EH (cell line): ENCODE results near the gene FOXM1.
"Not testable (repeated sequence)": the region's sequence is repeated elsewhere in the genome, so short reads cannot be mapped to it uniquely, and the experiment has no call there.

ENCODE experiments used
- DNase-seq: peaks from one replicate; pipeline ENCODE4 v3.0.0-alpha.2; 2015; ENCODE audit warnings: low read depth

The FOXM1 gene

DNA sequence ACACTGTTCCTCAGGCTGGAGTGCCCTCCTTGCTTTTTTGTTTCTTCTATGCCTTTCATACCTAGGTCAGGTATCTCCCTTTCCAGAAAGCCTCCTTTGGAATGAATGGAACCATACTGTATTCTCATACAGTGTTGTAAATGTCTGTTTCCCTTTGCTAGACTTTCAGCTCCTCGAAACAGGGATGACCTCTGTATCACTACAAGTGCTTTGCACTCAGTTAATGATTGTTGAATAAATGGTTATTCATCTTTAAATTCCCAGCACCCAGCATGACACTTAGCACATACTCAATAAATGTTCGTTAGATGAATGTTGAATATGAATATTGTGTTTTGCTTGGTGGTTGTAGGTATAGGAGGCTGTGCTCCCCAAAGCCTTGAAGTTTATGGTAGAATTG lies 7.8 kb upstream of the FOXM1 start:
- DNase-seq, result no peak

DNA sequence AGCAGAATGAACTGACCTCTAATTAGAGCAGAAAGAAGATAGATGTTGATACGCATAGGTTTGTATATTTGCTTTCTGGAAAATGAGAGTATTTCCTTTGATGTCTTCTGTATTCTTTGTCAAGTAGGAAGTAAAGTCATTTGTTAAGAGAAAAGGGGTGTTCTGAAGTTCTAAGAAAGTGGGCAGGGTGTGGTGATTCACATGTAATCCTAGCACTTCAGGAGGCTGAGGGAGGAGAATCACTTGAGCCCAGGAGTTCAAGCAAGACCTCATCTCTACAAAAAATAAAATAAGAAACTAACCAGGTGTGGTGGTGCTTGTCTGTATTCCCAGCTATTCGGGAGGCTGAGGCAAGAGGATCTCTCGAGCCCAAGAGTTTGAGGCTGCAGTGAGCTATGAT lies 2.9 kb upstream of the FOXM1 start:
- DNase-seq, result no peak

DNA sequence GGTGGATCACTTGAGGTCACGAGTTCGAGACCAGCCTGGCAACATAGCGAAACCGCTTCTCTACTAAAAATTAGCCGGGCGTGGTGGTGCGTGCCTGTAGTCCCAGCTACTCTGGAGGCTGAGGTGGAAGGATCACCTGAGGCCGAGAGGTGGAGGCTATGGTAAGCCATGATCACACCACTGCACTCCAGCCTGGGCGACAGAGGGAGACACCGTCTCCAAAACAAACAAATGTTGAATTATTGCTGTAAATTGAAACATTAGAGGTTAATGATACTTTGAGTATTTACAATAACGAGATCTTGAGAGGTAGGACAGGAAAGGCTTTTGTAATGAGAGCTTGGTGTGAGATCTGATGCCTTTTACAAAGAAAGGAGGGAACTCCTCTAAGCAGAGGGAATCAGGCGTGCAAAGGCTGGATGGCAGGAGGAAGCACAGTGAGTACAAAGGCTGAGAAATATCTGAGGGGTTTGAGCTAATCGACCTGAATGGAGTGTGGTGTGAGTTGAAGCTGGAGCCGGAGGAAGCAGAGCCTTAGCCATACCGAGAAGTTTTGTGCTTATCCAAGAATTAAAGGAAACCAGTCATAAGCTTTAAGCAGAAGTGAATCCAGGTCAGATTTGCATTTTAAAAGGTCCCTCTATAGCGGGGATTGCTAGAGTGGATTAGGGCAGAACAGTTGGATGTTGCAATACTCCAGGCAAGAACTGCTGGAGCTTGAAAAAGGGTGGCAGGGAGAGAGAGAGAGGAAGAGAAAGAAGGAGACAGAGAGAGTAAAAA lies 1.2 kb upstream of the FOXM1 start:
- DNase-seq, result peak; percentile 50

DNA sequence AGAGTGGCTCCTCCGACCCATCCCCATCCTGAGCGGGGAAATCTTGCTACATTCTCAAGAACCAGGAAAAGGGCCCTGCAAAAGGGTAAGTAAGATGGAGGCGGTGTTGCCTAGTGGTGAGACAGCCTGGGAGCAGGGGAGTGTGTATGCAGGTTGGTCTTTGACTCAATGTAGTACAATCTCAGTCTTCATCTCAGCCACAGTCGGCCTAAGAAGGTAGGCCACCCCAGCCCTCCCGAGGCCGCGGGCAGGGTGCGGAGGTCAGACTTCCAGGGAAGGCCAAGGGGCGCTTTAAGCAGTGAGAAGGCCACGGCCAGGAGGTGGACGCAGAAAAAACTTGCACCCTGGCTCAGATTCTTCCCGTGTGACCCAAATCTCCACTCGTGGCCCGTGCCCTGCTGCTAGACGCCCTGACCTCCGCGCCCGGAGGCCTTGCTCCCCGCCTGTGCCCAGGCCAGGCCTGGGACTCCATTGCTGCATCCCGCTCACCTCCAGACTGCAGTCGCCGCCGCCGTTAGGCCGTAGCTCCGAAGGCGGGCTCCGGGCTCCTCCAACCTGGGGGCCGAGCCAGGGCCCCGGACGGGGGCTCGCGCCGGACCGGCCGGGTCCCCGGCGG lies 435 bp downstream of the FOXM1 start:
- peak; percentile 43 for DNase-seq

DNA sequence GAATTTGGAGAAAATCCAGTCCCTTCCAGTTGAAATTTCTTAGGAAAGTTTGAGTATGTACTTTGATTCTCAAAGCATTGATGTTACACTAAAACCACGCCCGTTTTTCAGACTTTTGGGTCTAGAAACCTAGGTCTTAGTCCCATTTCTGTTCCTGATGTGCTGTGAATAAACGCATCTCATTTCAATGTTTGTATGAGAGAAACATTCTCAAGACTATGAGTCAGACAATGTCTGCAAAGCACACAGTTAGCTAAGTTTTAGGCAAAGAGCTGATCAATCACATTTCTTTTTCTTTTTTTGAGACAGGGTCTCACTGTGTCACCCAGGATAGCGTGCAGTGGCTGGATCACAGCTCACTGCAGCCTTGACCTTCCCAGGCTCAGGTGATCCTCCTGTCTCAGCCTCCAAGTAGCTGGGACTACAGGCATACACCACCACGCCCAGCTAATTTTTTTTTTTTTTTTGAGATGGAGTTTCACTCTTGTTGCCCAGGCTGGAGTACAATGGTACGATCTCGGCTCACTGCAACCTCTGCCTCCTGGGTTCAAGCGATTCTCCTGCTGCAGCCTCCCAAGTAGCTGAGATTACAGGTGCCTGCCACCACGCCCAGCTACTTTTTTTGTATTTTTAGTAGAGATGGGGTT lies 7.9 kb downstream of the FOXM1 start:
- DNase-seq, result peak; percentile 48

DNA sequence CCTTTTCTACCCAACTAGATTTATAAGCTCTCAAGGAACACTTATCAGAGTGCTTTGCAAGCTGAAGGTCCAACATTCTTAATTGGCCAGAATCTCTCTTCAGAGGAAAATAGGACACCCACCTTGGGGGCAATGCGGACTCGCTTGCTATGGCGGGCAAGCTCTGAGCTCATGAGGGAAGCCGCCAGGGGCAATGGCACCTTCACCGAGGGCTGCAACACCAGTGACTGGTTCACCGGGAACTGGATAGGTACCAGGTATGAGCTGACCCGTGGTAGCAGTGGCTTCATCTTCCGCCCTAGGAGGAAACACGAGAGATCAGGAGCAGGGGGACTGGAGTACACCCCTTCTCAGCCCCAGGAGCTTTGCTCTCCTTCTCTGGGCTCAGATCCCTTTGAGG lies 12.8 kb downstream of the FOXM1 start:
- DNase-seq, result no peak

DNA sequence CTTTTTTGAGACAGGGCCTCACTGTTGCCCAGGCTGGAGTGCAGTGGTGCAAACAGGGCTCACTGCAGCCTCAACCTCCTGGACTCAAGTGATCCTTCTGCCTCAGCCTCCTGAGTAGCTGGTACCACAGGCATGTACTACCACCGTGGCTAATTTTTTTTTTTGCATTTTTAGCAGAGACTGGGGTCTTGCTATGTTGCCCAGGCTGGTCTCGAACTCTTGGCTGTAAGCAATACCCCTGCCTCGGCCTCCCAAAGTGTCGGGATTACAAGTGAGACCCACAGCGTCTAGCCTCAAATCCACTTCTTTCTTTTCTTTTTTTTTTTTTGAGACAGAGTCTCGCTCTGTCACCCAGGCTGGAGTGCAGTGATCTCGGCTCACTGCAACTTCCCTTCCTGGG lies 13.6 kb downstream of the FOXM1 start:
- not testable (repeated sequence) for DNase-seq

DNA sequence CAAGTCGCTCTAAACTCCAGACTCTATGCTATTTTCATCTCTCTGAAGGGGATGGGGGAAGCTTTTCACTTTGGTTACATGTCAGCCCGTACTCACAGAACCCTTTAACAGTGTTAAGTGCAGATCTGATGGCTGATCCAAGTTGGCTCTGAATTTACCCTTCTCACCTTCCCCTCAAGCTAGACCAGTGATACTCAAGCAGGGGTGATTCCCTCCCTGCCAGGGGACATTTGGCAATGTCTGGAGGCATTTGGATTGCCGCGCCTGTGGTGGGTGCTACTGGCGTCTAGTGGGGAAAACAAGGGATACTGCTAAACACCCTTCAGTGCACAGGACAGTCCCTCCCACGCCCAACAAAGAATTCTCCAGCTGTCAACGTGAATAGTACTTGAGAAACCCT lies 14.1 kb downstream of the FOXM1 start:
- no peak for DNase-seq

DNA sequence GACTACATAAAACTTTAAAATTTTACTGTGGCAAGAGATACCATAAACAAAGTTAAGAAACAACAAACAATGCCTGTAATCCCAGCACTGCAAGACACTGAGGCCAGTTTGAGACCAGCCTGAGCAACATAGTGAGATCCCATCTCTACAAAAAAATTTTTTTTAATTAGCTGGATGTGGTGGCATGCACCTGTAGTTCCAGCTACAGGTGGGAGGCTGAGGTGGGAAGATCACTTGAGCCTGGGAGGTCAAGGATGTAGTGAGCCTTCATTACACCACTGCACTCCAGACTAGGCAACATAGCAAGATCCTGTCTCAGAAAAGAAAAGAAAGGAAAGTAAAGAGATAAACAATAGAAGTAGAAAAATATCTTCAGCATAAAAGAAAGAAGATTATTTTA lies 16.8 kb downstream of the FOXM1 start:
- DNase-seq, result no peak

DNA sequence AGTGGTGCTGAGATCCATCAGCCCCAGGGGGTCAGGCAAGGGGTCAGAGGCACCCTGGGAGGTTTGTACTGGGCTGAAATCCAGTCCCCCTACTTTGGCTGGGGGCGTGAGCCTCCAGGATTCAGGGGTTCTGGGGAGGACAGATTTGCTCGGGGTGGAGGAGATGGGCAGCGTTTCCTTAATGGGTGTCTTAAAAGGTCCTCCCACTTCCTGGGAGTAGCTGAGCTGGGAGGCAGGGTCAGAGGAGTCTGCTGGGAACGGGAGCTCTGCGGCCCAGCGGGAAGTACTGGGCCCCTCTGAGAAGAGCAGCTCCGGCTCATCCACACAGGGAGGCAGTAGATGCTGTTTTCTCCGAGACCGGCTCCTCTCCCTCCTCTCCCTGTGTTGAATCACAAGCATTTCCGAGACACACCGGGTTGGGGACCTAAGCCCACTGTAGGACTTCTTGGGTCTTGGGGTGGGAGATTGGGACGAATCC lies 18.0 kb downstream of the FOXM1 start:
- no peak for DNase-seq

DNA sequence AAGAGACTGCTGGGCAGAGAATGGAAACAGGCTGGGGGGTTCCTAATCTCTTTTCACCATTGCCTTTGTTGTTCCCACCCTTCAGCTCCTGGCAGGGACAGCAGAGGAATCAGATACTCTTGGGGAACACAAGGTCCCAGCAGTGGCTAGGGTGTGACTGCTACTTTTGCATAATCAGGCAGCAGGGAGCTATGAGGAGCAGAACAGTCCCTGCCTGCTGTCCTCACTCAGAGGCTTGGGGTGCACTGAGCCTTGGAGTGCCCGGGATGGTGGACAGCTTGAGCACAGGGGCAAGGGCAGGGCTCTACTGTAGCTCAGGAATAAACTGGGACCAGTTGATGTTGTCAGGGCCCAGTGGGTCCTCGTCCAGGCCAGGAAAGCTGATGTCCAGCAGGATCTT lies 18.6 kb downstream of the FOXM1 start:
- DNase-seq, result no peak

DNA sequence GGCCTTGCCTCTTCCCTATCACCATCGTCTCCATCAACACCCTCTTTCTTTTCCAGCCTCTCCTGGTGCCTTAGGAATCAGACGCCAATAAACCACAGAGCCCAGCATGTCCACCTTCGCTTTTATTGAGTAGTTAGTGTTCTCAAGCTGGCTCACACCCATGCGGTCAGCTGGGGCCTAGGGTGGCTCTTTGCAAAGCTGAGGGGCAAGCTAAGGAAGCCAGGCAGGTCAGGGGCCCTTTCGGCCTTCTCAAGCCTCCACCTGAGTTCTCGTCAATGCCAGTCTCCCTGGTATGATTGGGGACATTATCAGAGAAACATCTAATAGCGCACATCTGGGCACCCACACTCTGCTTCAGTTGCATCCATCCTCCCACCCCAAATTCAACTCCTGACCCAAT lies 19.4 kb downstream of the FOXM1 start:
- DNase-seq, result no peak

DNA sequence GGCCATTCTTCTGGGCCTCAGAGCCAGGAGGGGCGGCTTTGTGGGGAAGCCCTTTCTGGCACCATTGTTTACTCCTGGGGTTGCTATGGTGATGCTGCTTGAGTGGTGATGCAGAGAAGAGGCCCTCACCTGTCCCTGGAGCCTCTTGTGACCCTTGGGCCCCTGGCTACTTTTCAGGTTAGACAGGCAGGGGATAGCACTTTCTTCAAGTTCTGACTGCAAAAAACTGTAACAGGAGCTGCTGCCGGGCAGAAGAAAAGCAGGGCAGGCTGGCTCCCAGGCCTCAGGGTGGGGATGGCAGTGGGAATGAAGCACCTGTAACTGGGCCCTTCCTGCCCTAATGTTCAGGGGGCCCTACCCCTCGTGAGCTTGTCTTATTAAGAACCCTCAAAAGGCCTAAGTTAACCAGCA lies 19.9 kb downstream of the FOXM1 start, which contains the start of gene TEX52:
TEX52 (minus strand) TSS at position 19 of the 411 bp plus-strand sequence; CDS start at position 6, 13 bp downstream.
- no peak for DNase-seq

DNA sequence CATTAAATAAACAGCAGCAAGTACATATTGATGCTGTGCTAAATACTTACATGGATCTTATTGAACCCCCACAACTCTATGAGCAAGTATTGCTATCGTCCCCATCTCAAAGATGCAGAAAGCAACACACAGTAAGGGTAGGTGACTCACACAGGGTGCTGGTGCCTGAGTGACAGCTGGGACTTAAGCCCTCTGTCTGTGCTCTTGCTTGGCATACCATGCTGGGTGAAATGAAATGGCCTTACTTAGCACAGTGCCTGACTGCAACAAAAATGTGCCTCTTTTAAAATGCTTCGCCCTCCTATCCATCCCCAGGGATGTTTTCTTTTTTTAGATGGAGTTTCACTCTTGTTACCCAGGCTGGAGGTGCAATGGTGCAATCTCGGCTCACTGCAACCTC lies 20.9 kb downstream of the FOXM1 start:
- DNase-seq, result peak; percentile 20

DNA sequence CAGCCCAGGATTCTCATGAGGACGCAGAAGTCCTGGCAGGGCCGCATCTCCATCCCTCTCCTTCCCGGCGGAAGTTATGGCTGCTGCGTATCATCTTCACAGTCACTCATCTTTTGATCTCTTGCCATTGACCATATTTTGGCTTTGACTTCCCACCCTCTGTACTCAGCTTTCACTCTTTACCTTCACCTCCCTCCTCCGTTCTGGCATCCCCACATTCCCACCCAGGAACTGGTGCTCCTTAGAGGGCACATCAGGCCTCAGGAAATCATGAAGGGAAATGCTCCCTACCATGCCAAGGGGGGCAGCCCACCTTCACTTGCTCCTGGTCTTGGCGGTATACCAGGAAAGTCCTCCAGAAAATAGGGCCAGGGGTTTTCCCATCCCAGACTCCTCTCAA lies 21.4 kb downstream of the FOXM1 start:
- DNase-seq, result no peak

DNA sequence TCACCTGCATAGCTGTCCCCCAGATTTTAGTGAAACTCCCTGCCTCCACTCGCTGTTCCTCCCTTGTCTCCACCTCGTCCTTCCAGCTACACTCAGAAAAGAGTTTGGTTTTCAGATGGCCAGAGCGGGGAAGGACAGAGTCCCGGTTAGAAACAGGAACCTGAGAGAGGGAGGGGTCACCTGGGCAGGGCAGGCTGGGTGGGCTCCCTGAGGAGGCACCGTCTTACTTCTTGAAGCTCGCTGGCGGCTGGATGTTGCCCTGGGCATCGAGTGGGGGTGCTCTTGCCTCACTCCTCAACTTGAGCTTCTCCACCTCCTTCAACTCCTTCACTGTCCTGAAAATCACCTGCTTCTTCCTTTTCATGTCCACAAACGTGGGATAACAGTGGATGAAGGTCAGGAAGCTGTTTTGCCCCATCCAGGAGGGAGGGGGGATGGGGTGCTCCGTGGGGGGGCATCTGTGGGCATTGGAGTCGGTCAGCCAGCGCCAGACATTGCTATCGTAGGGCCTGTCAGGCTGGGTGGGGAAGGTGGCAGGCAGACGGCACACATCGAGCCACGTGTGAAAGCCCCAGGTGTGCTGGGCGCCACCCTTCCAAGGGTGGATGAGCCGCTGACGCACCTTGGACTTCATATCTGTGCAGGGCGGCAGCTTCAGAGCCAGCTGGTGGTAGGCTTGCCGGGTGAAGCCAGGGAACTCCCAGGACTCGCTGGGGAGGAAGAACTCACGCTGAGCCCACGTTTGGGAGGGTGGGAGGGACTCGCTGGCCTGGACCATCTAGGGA lies 22.1 kb downstream of the FOXM1 start:
- DNase-seq, result no peak

DNA sequence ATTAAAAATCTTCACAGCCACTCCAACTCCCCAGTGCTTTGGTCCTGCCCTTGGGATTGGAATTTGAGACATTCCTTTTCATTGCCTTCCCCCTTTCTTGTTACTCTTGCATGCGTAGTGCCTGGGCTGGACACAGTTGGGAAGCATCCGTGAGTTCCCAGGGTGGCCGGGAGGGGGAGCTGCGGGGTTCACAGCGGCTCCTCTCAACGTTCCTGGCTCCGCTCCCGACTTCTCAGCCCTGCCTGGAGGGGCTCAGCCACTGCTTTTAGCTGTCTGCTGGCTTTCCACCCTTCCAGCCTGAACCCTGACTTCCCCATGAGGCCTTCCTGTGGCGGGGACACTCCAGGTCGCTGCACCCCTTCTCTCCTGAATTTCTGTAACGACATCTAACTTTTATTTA lies 23.3 kb downstream of the FOXM1 start:
- peak; percentile 85 for DNase-seq

DNA sequence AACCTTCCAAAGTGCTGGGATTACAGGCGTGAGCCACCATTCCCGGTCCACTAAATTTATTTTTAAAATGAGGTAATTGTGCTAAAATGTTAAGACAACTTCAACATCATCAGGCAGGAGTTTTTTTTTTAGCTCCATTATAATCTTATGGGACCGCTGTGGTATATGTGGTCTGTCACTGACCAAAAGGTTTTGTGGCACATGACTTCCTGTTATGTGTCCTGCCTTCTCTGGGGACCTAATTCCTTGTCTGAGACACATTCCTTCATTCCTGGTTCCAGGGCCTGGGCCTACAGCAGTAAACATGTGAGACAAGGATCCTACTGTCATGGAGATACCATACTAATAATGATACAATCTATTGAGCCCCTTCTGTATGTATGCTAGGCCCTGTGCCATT lies 25.0 kb downstream of the FOXM1 start:
- peak; percentile 19 for DNase-seq

DNA sequence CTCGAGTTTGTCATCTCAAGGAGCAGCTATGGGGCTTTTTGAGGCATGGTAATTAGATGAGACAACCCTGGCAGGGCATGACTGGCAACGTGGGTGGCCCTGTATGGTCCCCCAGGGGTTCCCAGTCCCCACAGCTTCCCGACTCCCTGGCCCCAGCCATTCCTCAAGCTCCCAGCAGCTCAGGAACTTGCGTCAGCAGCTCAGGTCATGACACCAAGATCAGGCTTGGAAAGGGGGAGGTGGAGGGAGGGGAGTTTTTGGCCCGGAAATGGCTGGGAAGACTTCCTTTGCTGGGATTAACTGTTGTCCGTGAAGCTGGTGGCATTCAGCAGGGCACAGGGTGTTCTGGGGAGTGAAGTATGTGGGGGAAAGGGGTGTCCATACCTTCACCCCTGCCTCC lies 31.7 kb downstream of the FOXM1 start:
- peak; percentile 76 for DNase-seq

DNA sequence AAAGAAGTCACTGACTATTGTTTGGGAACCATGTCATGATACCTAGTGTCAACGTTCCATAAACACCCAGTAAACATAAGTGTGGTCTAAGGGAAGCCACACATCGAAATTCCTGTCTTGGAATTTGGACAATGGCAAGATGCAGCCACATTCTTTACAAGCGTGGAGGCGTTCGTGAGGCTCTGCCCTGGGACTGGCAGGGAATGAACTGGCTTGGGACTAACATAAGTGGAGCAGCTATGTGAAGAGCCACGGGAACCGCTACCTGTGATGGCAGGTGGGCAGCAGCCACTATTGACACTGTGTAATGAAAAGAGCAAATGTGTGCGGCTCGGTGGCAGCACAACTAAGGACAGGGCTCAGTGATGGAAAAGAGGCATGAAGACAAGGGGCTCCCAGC lies 32.2 kb downstream of the FOXM1 start:
- peak; percentile 56 for DNase-seq

DNA sequence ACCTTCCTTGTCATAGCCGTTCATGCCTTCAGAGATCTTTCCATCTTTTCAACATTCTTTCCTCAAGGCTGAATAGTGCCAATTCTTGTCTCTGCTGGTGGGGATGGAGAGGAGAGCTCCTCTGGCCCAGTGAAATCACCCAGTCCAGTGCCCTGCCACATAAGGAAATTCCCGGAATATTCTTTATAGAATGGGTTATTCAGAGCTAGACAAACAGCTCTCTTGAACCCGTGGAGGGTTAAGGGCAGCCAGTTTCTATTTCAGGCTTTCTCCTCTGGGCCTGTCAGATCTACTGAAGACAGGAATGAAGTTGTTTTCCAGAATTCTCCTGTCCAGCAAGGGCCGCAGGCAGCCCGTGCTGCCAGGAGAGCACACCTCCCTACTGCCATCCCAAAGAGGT lies 34.0 kb downstream of the FOXM1 start:
- no peak for DNase-seq

DNA sequence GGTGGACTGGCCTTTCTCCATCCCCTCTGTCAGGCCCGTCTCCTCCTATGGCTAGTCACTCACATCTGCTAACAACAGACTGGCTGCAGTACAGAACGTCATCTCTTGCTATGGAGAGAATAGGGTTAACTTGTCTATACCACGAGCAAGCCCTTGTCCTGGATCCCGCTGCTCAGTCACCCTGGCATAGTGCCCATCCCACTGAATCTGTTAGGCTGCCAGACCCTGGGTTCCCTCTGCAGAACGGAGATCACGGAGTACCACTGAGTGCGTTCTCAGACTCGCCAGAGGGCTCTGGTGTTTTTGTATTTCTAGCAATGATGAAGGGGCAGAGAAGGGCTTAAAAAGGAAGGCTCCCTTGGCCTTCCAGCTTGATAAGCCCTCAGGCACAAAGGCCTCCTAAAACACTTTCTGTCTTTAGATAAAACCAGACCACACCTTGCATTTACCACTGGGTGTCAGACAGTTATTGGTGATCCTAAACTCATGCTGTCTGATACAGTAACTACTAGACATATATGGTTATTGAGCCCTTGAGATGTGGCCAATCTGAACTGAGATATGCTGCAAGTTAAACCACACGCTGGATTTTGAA lies 35.8 kb downstream of the FOXM1 start:
- DNase-seq, result no peak
